A549 (cell line): ENCODE results near the gene VPS13A.

Source experiments
- CTCF ChIP-seq: fragments of >200 bp; sonication (Bioruptor Twin); formaldehyde crosslinking; IDR thresholded peaks from 3 replicates; pipeline ENCODE4 v1.5.1; 2016
- EP300 ChIP-seq, 2 experiments: fragments of >200 bp; sonication (Bioruptor Twin); formaldehyde crosslinking; IDR thresholded peaks; 2 replicates in 1 of 2; 3 replicates in 1 of 2; pipeline ENCODE4 v1.6.1; 2016 to 2017
- MAX ChIP-seq: IDR thresholded peaks from 2 replicates; pipeline ENCODE4 v1.6.1; 2012
- POLR2A ChIP-seq: IDR thresholded peaks from 2 replicates; pipeline ENCODE4 v1.6.1; 2012; ENCODE audit warnings: mild to moderate bottlenecking, low read length
- ZFP36 ChIP-seq: fragments of 450-650 bp; IDR thresholded peaks from 2 replicates; pipeline ENCODE4 v1.6.1; 2014; ENCODE audit warnings: borderline replicate concordance; ENCODE audit not compliant: partially characterized antibody

GRCh38 chr9:77328102-77328501 lies 150.8 kb downstream of the VPS13A start:
- TF ChIP-seq CTCF = no peak
- no peak for TF ChIP-seq MAX
- no peak for TF ChIP-seq ZFP36
- TF ChIP-seq POLR2A = no peak
- TF ChIP-seq EP300 (IDR thresholded peaks at IDR 0.05) = no peak
